GM18505 (cell line): ENCODE measurements around the gene CCDC154.

Experiments
- ATAC-seq: cut with Tn5 transposase; IDR thresholded peaks from one replicate; pipeline ENCODE4 v1.9.1; 2021; ENCODE audit not compliant: unreplicated experiment
- POLR2A ChIP-seq: IDR thresholded peaks from 4 replicates; pipeline ENCODE4 v1.6.1; 2011; ENCODE audit warnings: borderline replicate concordance; ENCODE audit not compliant: insufficient read depth, insufficient read length; ENCODE audit errors: extremely low read depth

Gene CCDC154

GRCh38 chr16:1455190-1456171 lies 11.1 kb upstream of the CCDC154 start:
- TF ChIP-seq POLR2A = no peak
- no peak for ATAC-seq

GRCh38 chr16:1454561-1454960 lies 10.2 kb upstream of the CCDC154 start:
- no peak for TF ChIP-seq POLR2A
- no peak for ATAC-seq

GRCh38 chr16:1453316-1453715 lies 9.0 kb upstream of the CCDC154 start:
- TF ChIP-seq POLR2A = no peak
- ATAC-seq = no peak

- no peak for ATAC-seq
- TF ChIP-seq POLR2A = no peak
These were observed 8.2 kb upstream of the CCDC154 start for GRCh38 chr16:1452530-1452929.

GRCh38 chr16:1451702-1452392 lies 7.5 kb upstream of the CCDC154 start:
- no peak for TF ChIP-seq POLR2A
- ATAC-seq = no peak

GRCh38 chr16:1450841-1451240 lies 6.5 kb upstream of the CCDC154 start:
- TF ChIP-seq POLR2A = no peak
- no peak for ATAC-seq

- TF ChIP-seq POLR2A = no peak
- ATAC-seq = no peak
These were observed 5.9 kb upstream of the CCDC154 start for GRCh38 chr16:1450218-1450617.

- TF ChIP-seq POLR2A = no peak
- ATAC-seq = no peak
These were observed 4.9 kb upstream of the CCDC154 start for GRCh38 chr16:1449201-1449788.

- TF ChIP-seq POLR2A = no peak
- no peak for ATAC-seq
These were observed 4.3 kb upstream of the CCDC154 start for GRCh38 chr16:1448536-1449116.

GRCh38 chr16:1447965-1448364 lies 3.6 kb upstream of the CCDC154 start:
- no peak for TF ChIP-seq POLR2A
- ATAC-seq = no peak

- no peak for ATAC-seq
- TF ChIP-seq POLR2A = no peak
These were observed 2.1 kb upstream of the CCDC154 start for GRCh38 chr16:1446296-1447080.

- TF ChIP-seq POLR2A = no peak
- ATAC-seq = no peak
These were observed 1.3 kb upstream of the CCDC154 start for GRCh38 chr16:1445518-1446203.

GRCh38 chr16:1444730-1445517 lies 568 bp upstream of the CCDC154 start:
- TF ChIP-seq POLR2A = no peak
- no peak for ATAC-seq
